Measurements from ENCODE around the gene CDC42BPB.
A peak's percentile ranks its signal among the peaks of the same experiment; 100 is the strongest.

The CDC42BPB gene

DNA sequence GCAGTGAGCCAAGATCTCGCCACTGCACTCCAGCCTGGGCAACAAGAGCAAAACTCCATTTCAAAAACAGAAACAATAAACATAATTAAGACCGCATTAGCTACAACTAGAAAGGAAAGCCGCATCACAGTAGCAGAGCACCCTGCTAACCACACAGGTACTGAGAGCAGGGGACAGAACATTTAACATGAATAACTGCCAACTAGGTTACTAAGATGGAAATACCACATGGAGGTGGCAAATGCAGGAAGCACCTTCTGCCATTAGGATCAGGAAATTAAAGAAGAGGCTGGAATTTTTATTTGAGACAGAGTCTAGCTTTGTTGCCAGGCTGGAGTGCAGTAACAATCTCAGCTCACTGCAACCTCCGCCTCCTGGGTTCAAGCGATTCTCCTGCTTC is 41.9 kb downstream of the CDC42BPB start:
- no peak for DNase-seq

DNA sequence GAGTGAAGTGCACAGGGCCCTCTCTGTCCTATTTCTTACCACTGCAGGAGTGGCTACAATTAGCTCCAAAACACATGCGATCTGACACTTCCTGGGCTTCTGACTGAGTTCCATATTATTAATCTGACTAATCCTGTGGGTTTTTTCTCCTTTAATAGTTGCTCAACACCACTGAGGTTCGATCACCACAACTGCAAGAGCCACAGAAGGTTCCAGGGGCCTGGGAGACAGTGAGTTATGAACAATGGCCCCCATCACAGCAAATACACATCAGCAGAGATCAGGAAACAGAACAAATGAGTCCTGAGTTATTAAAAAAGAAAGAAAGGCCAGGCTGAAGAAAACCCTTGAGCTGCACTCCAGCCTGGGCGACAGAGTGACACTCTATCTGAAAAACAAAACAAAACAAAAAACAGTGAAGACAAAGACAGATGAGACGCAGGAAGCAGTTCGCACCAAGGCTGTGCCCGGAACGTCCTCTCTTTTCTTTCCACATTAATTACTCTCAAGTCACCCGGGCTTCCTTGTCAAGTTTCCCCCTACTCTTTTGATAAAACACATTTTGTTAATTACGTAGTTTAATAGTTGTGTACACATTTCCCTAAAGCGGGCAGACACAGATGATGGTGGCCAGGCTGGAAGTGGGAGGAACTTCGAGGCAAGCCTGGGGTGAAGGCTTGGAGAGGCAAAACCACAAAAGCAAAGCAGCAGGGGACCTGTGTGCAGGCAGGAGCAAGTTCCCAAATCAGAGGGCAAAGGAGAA is 42.7 kb downstream of the CDC42BPB start:
- DNase-seq = peak; percentile 46

- DNase-seq = no peak
These were observed 44.3 kb downstream of the CDC42BPB start for GRCh38 chr14:103013028-103013427.

DNA sequence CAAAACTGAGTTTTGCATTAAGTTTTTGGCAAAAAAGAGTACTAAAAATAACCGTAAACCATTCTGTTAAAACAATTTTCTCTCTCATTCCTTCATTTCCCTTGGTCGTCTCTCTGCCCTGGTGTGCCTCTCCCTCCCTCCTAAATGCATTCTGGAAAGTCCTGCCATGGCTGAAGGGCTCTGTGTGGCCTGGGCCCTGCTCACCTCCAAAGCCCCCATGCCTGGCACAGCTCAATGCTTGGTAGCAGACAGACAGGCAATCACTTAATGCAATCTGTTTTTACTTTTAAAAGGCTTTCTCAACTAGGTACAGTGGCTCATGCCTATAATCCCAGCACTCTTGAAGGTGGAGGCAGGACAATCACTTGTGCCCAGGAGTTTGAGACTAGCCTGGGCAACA is 47.8 kb downstream of the CDC42BPB start:
- no peak for DNase-seq

GRCh38 chr14:103008768-103009357 is 48.5 kb downstream of the CDC42BPB start:
- peak; percentile 78 for DNase-seq

DNA sequence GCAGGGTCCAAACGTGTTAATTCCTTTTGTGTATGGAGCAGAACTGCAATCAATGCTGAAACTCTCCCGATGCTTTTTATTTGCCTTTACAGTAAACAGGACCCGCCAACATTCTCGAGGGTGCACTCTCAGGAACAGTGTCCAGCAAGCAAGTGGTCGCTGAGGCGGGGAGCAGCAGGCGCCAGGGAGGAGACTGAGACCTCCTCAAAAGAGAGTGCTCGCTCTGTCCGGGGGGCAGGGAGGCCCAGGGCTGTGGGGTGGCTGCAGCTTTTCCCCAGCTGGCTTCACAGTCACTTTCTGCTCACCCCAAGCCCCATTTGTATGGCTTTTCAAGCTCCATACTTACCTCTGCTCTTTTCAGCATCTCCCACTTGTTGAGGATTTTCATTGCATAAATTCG is 49.2 kb downstream of the CDC42BPB start:
- no peak for DNase-seq

- DNase-seq = no peak
These were observed 49.8 kb downstream of the CDC42BPB start for GRCh38 chr14:103007555-103007954.

- no peak for DNase-seq
These were observed 50.3 kb downstream of the CDC42BPB start for GRCh38 chr14:103006991-103007520.

- DNase-seq = no peak
These were observed 51.2 kb downstream of the CDC42BPB start for GRCh38 chr14:103006106-103006505.

DNA sequence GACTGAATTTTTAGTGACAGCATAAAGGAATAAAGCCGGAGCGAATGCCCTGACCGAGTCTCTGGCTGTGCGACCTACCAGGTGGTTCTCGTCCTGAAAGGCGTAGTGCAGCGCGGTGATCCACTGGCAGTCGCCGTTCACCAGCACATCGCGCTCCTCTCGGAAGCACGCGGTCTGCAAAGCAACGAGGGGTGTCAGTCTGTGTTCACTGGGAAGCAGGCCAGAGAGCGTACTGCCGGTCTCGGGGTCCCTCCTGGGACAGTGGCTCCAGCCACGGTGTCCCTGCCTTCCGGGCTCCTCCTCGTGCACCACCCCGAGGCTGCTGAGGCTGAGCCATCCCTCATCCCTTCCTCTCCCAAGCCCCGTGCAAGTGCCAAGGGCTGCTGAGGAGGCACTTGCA is 53.5 kb downstream of the CDC42BPB start:
- no peak for DNase-seq

- no peak for DNase-seq
These were observed 54.1 kb downstream of the CDC42BPB start for GRCh38 chr14:103003351-103003615.

GRCh38 chr14:103002578-103003350 is 54.6 kb downstream of the CDC42BPB start:
- DNase-seq = no peak

GRCh38 chr14:103001651-103002396 is 55.5 kb downstream of the CDC42BPB start:
- no peak for DNase-seq

- DNase-seq = no peak
These were observed 56.1 kb downstream of the CDC42BPB start for GRCh38 chr14:103001226-103001625.

GRCh38 chr14:103000291-103000921 is 56.9 kb downstream of the CDC42BPB start:
- DNase-seq = no peak

GRCh38 chr14:102999227-102999895 is 58.0 kb downstream of the CDC42BPB start:
- DNase-seq = no peak

DNA sequence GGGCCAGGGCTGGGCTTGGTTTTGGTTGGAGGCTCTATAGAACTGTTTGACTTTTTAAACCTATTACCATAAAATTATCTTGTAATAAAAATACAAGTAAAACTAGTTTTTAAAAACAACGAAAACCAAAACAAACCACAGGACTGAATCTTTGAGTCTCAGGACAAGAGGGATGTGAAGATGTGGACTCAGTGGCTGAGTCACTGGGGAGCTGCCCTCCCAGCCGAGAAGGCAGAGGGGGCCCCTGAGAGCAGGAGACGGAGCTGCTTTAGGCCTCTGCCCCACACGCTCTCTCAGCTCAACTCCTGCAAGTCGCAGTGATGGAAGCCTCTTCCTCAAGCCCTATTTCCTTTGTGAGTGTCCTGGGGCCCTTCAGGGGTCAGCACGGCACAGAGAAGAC is 59.0 kb downstream of the CDC42BPB start:
- DNase-seq = peak; percentile 25

GRCh38 chr14:102996941-102997340 is 60.4 kb downstream of the CDC42BPB start:
- DNase-seq = no peak

DNA sequence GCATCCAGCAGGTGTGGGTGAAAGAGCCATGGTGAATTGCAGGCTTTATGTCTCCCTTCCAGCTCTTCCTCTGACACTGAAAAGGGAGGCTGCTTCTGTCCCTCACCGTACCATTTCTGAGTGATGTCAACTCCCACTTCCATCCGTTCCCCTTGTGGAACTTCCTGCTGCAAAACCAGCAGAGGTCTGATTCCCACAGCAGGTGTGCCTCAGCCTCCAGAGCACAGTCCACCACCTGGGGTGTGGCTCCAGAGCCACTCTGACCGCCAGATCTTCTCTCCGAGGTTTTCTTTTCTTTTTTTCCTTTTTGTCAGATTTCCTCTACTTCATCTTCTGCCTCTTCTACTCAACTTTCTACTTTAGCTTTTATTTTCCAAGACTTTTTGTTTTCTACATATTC is 62.7 kb downstream of the CDC42BPB start:
- no peak for DNase-seq

- peak; percentile 64 for DNase-seq
These were observed 63.8 kb downstream of the CDC42BPB start for GRCh38 chr14:102993523-102993922.

GRCh38 chr14:102991376-102991775 is 66.0 kb downstream of the CDC42BPB start:
- DNase-seq = no peak

GRCh38 chr14:102988054-102988453 is 69.3 kb downstream of the CDC42BPB start:
- DNase-seq = peak; percentile 16
